ENCODE data around the gene DCHS2.

The DCHS2 gene

DNA sequence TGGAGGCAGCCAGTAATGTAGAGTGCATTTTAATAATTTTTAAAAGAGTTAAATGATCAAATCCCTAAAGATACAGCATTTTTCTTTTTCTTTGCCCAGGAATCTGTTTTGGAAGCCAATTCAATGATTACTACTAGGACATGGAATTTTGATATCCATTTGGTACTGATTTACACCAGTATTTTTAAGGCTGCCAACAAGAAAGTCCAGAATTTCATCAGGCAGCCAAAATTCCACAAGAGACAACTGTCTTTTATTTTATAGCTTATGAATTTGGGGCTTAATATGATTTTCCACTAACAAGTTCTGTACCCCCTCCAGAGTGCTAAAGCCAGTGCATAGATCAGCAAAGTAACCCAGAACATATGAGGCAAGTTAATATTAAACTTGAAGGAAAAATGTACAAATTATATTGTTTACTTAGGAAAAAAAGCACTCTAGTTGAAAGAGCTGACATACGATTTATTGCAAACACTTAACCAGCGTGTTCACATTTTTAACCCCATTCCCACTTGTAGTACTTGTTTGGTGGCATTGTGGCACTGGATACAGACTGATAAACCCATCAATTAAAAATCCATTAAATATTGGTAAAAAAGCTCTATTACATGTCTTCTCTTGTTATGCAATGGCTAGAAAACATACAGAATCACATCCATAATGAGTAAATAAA is 259.7 kb downstream of the DCHS2 start:
- no peak for TF ChIP-seq CTCF (IDR thresholded peaks at IDR 0.05)

GRCh38 chr4:154230723-154231122 is 260.9 kb downstream of the DCHS2 start:
- no peak for TF ChIP-seq CTCF (IDR thresholded peaks at IDR 0.05)

DNA sequence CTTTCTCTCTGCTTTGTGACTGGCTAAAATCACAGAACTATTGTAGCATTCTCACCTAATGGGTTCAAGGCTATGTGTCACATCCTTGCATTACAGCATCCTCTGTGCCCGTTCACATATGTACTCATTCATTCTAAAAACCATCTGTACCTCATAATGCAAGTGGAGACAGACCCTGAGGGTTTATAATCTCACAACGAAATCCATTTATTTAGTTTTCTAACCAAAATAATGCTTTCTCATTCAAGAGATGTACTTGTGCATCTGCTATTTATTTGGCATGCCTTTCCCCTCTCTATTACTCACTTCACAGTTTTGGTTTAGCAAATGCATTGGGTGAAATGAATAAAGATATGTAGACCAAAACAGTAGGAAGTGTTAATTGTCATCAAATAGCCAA is 261.5 kb downstream of the DCHS2 start:
- no peak for TF ChIP-seq CTCF (IDR thresholded peaks at IDR 0.05)

DNA sequence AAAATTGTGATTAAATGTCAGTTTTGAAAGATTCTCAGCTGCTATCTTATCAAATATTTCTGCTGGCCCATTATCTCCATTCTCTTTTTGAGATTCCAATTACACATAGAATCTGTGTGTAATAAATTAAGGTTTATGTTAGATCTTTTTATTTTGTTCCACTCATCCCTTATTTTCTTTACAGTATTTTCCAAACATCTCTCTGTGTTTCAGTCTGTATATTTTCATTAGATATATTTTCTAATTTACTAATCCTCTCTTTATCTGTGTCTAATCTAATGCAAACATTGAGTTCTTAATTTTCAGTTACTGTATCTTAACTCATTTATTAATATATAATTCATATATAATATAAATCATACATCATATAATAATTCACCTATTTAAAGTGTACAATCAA is 268.7 kb downstream of the DCHS2 start:
- no peak for TF ChIP-seq CTCF (IDR thresholded peaks at IDR 0.05)

DNA sequence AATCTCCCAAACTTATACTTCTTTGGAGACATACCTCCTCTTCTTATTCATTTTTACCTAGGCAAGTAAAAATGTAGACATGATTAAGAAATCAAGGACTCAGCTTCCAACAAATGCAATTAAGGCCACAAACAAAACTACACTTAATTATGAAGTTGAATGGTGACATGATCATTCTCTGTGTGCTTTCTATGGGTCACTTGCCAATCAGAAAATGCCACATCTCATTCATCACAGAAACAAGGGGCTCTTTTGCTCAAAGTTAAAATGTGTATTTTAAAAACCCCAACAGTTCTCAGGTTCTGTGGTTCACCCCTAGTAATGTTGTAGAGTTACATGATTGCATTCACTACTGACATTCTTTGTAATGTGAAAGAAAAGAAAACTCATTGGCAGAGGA is 273.5 kb downstream of the DCHS2 start:
- no peak for TF ChIP-seq CTCF (IDR thresholded peaks at IDR 0.05)

GRCh38 chr4:154211506-154211905 is 280.1 kb downstream of the DCHS2 start:
- no peak for TF ChIP-seq CTCF (IDR thresholded peaks at IDR 0.05)

DNA sequence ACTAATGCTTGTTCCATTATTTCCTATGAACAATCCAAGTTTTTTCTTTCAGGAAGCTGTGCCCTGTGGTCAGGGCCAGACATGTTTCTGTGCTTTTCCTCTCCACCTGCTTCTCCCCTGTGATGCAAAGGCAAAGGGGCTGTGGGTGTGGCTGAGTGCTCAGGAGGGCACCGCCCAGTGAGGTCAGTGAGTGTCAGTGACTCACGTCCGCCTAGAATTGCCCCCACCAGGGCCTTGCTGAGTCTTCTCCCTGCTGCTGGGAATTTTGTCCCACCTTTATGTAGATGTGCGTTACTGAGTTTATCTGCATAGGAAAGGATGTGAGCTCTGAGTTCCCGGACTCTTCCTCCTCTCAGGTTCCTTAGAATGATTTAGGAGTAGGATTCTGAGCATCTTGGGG is 283.2 kb downstream of the DCHS2 start:
- TF ChIP-seq CTCF (IDR thresholded peaks at IDR 0.05) = no peak

GRCh38 chr4:154205471-154205870 is 286.1 kb downstream of the DCHS2 start:
- no peak for TF ChIP-seq CTCF (IDR thresholded peaks at IDR 0.05)

Measured in LNCAP (cell line).